HG03045 (cell line): Measurements from ENCODE around the gene LIPE.

Experiments
- ATAC-seq: cut with Tn5 transposase; IDR thresholded peaks from one replicate; pipeline ENCODE4 v1.9.1; 2021; ENCODE audit warnings: mild to moderate bottlenecking, moderate library complexity; ENCODE audit not compliant: unreplicated experiment

The LIPE gene

GRCh38 chr19:42445948-42446347, 18.8 kb upstream of the LIPE start:
- no peak for ATAC-seq

GRCh38 chr19:42443944-42444398, 16.8 kb upstream of the LIPE start:
- ATAC-seq, result no peak

- no peak for ATAC-seq
Measured at GRCh38 chr19:42442833-42443232, 15.6 kb upstream of the LIPE start, which contains the start of gene CXCL17. CXCL17 (minus strand) TSS chr19:42442946; CDS start chr19:42442832, 114 bp downstream.

- ATAC-seq, result no peak
Measured at GRCh38 chr19:42441049-42441445, 13.9 kb upstream of the LIPE start.

- ATAC-seq, result no peak
Measured at GRCh38 chr19:42440357-42441048, 13.3 kb upstream of the LIPE start.

GRCh38 chr19:42436006-42436405, 8.8 kb upstream of the LIPE start:
- no peak for ATAC-seq

- ATAC-seq, result no peak
Measured at GRCh38 chr19:42435316-42435715, 8.1 kb upstream of the LIPE start.

GRCh38 chr19:42433503-42434260, 6.5 kb upstream of the LIPE start:
- no peak for ATAC-seq

GRCh38 chr19:42431486-42431885, 4.3 kb upstream of the LIPE start:
- no peak for ATAC-seq

- no peak for ATAC-seq
Measured at GRCh38 chr19:42428676-42429075, 1.5 kb upstream of the LIPE start.

GRCh38 chr19:42426643-42427042, 545 bp downstream of the LIPE start:
- no peak for ATAC-seq

- ATAC-seq, result no peak
Measured at GRCh38 chr19:42424712-42425131, 2.5 kb downstream of the LIPE start.

- no peak for ATAC-seq
Measured at GRCh38 chr19:42424345-42424707, 2.9 kb downstream of the LIPE start.

- ATAC-seq, result peak; percentile 91
Measured at GRCh38 chr19:42423462-42424344, 3.5 kb downstream of the LIPE start.

- peak; percentile 40 for ATAC-seq
Measured at GRCh38 chr19:42422901-42423461, 4.2 kb downstream of the LIPE start.

- no peak for ATAC-seq
Measured at GRCh38 chr19:42422092-42422900, 4.9 kb downstream of the LIPE start.

- no peak for ATAC-seq
Measured at GRCh38 chr19:42421591-42422031, 5.6 kb downstream of the LIPE start.

- ATAC-seq, result no peak
Measured at GRCh38 chr19:42421101-42421500, 6.1 kb downstream of the LIPE start.

GRCh38 chr19:42420055-42420544, 7.1 kb downstream of the LIPE start:
- ATAC-seq, result no peak

- ATAC-seq, result no peak
Measured at GRCh38 chr19:42419309-42419708, 7.9 kb downstream of the LIPE start.
